Natural killer cell treated with Interleukin-12 subunit alpha and Interleukin-12 subunit beta and Interleukin-15 and Interleukin-18, amount 100 ng/mL, for 72 hours (primary cell): Measurements from ENCODE around the gene TIAM2. TPM values are rescaled to one million over a fixed set of nuclear protein-coding genes. Genes with fewer than 3 reads are reported as not detected.

Source experiments
- ATAC-seq, 2 donors: fragments of 150-1000 bp; cut with Tn5 transposase in 1 of 2; sonication (Bioruptor Pico), chemical (Tn5 transposase) in 1 of 2; 2 replicates each; pipeline ENCODE4 v1.10.0; 2021
- DNase-seq: peaks from one replicate; pipeline ENCODE4 v3.0.0; 2022; ENCODE audit warnings: low spot score
- H3K27ac Mint-ChIP-seq, 2 donors: 1 replicate in 1 of 2; 2 replicates in 1 of 2; pipeline ENCODE4 v1.8.0; 2022; ENCODE audit warnings: mixed read lengths in 2 of 2, mild to moderate bottlenecking in 1 of 2, moderate library complexity in 1 of 2
- H3K27me3 Mint-ChIP-seq, 2 donors: 1 replicate in 1 of 2; 2 replicates in 1 of 2; pipeline ENCODE4 v1.8.0; 2022; ENCODE audit warnings: mixed read lengths in 2 of 2
- H3K36me3 Mint-ChIP-seq: one replicate; pipeline ENCODE4 v1.8.0; 2022; ENCODE audit warnings: mixed read lengths
- H3K4me1 Mint-ChIP-seq, 2 donors: 1 replicate in 1 of 2; 2 replicates in 1 of 2; pipeline ENCODE4 v1.8.0; 2022; ENCODE audit warnings: low read depth in 2 of 2, mixed read lengths in 2 of 2, mild to moderate bottlenecking in 1 of 2
- H3K4me3 Mint-ChIP-seq: one replicate; pipeline ENCODE4 v1.8.0; 2022; ENCODE audit warnings: mixed read lengths
- H3K9me3 Mint-ChIP-seq: 2 replicates; pipeline ENCODE4 v1.8.0; 2022; ENCODE audit warnings: mixed read lengths
- total RNA-seq, 2 donors: library from RNA; stranded (reverse); gene quantifications; one replicate each; pipeline ENCODE4 v1.2.3, GENCODE V29; 2022

Gene TIAM2
- total RNA-seq, 2 donors from 2014 or later = 19.6 to 64.3 TPM

DNA sequence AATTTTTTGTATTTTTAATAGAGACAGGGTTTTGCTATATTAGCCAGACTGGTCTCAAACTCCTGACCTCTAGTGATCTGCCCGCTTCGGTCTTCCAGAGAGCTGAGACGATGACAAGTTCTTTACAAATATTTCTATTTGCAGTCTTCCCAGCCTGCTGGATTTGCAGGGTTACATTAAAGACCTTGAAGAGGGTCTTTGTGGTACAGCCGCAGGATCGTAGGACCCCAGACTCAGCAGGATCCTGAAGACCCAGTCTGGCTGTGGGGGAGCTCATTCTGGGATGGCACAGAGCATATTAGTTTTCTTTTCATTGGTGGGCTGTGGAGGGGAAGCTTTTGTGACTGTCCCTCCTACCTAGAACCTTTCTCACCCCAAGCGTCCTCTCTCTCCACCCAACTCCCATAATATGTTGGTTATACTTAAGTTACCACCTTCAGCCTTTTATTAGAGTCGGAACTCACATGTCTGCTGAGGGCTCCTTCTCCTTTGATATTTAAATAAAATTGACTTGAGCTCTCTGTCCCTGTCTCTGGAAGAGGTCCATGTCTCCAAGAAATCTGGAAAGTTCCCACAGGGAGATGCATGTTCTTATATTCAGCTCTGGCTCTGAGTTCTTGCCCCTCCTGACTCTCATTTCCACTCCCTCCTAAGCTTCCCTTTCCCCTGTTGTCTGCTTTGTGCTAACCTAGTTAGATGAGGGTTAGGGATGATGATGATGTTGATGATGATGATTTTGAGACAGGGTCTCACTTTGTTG, 72.0 kb downstream of the TIAM2 start:
- no peak for ATAC-seq
- Mint-ChIP-seq H3K9me3 (no peaks in the 10 kb centered on the region), H3K36me3 (peaks cover 5% of the 10 kb centered on the region)

DNA sequence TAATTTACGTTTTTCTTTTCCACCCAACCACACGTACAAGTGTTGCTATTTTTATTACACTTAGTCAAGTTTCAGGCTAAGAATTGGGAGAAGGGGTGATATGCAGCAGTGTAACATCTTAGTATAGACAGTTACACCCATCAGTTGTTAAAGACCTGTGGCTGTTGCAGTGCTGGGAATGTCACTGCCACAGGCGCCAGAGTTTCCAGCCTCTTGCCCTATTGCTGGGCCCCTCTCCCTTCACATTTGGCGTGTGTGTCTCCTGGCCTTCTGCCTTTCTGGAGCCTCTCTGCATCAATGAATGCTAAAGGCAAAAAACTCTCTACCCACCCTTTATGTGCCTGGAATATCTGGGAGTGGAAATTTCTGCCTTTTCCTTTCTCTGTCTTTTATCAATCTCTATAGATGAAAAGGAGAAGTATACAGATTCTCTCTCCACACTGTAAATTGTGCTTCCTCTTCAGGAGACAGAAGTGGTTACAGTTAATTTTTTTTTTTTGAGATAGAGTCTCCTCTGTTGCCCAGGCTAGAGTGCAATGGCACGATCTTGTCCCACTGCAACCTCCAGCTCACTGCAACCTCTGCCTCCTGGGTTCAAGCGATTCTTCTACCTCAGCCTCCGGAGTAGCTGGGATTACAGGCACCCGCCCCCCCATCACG, 73.0 kb downstream of the TIAM2 start:
- DNase-seq (no peak), ATAC-seq (no peak)
- Mint-ChIP-seq H3K9me3 (no peaks in the 10 kb centered on the region), H3K27me3 (peaks cover 0 to 17% of the 10 kb centered on the region in 2 donors), H3K4me1 (peaks cover 3 to 9% of the 10 kb centered on the region in 2 donors), H3K27ac (no peak overlapping the region), H3K4me3 (no peak overlapping the region), H3K36me3 (peaks cover 5% of the 10 kb centered on the region)

More for the DNA sequence above, 72.0 kb downstream of the TIAM2 start:
- peak overlapping the region in 1 of 2 donors; percentile 49 for H3K27ac Mint-ChIP-seq
- peaks cover 0 to 13% of the 10 kb centered on the region in 2 donors for H3K27me3 Mint-ChIP-seq
- DNase-seq = no peak
- H3K4me1 Mint-ChIP-seq = peaks cover 2 to 3% of the 10 kb centered on the region in 2 donors
- H3K4me3 Mint-ChIP-seq = no peak overlapping the region

DNA sequence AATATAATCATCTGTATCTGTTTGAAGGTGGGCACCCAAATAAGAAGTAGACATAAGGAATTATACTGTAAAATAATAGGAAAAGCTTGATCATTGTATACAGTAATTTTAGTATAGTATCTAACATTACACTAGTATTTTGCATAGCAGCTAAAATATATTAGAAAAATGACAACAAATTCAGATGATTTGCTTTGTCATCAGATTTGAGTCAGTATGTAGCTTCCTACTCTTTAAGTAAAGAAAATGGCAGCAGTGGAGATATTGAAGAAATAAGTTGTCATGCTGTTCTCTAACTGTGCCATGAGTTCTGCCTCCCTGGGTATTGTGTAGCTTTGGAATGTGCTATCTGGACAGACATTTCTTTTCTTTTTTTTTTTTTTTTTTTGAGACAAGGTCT, 74.4 kb downstream of the TIAM2 start:
- Mint-ChIP-seq H3K4me3 (no peak overlapping the region), H3K27me3 (peaks cover 0 to 17% of the 10 kb centered on the region in 2 donors), H3K9me3 (no peaks in the 10 kb centered on the region), H3K36me3 (peaks cover 5% of the 10 kb centered on the region), H3K4me1 (peaks cover 3 to 9% of the 10 kb centered on the region in 2 donors), H3K27ac (no peak overlapping the region)
- no peak for ATAC-seq
- DNase-seq = no peak

DNA sequence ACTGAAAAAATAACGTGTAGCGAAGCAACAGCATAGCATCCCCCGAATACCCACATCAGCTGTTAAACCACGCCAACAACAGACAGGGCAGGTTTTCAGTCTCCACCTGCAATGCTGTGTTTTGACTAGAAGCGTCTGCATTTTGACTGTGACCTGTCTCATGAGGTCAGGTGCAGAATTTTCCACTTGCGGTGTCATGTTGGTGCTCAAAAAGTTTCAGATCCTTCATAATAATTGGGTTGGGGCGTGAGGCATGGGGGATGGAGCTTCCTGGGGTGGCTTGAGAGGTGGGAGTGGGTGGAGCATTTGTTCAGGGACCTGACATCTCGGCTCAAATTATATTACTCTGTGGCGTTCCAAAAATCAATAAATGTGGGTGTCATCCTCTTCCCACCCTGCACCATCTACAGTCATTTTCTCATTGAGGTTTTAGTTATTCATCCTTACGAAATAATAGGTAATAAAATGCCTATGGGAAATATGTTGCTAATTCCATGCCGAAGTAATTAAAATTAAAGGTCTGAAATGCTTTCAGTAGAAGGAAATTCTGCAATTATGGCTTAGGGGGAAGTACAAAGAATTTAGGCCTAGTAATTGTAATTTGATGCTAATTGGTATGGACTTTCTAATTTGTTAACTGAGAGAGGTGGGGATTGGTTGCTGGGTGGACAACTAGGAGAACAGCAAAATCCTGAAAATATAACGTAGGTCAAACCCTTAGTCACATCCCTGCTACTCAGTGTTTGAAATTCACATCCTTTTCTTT, 81.0 kb downstream of the TIAM2 start:
- H3K9me3 Mint-ChIP-seq = no peaks in the 10 kb centered on the region
- H3K27ac Mint-ChIP-seq = no peak overlapping the region
- ATAC-seq = no peak
- no peaks in the 10 kb centered on the region for H3K36me3 Mint-ChIP-seq
- H3K4me3 Mint-ChIP-seq = no peak overlapping the region
- peaks cover 13 to 43% of the 10 kb centered on the region in 2 donors for H3K4me1 Mint-ChIP-seq
- no peak for DNase-seq
- H3K27me3 Mint-ChIP-seq = peaks cover 0 to 8% of the 10 kb centered on the region in 2 donors

DNA sequence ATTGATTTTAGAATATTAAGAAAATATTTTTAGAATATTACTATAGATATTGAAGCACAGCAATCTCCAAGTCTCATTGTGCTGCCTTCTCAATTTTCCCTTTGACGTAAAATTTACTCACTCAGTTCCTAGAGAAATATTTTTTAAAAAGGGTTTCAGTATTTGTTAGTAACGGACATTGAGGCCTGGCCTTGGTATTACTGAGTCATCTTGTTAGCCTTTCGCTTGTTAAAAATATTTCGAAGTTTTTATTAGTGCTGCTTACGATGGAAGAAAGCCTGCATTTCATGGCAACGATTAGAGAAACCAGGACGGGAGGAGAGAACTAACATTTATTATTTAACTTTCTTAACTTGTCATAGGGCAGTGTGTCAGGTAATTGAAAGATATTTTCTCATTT, 82.2 kb downstream of the TIAM2 start:
- Mint-ChIP-seq H3K4me3 (no peak overlapping the region), H3K4me1 (peaks cover 13 to 39% of the 10 kb centered on the region in 2 donors), H3K27ac (no peak overlapping the region), H3K27me3 (peaks cover 0 to 3% of the 10 kb centered on the region in 2 donors), H3K36me3 (no peaks in the 10 kb centered on the region), H3K9me3 (no peaks in the 10 kb centered on the region)
- ATAC-seq (no peak), DNase-seq (no peak)

DNA sequence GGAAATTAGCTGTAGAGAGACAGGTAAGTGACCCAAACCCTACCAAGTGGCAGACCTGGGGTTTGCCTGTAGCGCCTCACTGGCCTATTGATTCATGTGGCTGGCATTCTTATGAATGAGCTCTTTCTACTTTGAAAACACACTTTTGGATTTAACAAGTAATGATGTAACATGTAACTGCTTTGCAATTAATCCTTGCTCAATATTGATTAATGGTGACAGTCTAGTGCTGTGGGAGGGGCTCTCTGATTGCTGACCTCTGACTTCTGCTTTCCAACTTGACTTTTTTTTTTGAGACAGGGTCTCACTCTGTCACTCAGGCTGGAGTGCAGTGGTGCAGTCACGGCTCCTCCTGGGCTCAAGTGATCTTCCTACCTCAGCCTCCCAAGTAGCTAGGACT, 82.7 kb downstream of the TIAM2 start:
- Mint-ChIP-seq H3K27me3 (no peaks in the 10 kb centered on the region), H3K4me1 (peaks cover 13 to 35% of the 10 kb centered on the region in 2 donors), H3K9me3 (no peaks in the 10 kb centered on the region), H3K27ac (peak overlapping the region; percentile 9 to 79), H3K36me3 (no peaks in the 10 kb centered on the region), H3K4me3 (peak overlapping the region; percentile 11)
- DNase-seq = no peak
- ATAC-seq = no peak

DNA sequence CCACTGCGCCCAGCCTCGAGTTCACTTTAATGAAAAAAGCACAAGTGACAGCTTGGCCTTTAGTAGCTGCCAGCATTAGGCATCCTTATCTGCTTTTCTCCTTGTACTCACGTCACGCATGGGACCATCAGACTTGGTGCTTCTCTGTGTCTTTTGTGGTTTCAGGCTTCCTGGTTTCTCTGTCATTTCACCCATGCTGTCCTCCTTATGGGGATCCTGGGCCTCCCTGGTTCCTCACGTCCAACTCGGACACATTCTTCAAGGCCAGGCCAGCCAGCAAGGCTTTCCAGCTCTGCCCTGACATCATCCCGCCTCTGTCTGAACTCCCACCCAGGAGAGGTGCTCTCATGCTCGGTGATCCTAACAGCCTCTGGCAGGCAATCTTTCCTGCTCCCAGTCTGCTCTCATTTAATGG, 83.2 kb downstream of the TIAM2 start:
- Mint-ChIP-seq H3K9me3 (no peaks in the 10 kb centered on the region), H3K4me3 (peak overlapping the region; percentile 11), H3K27ac (peak overlapping the region; percentile 9 to 79), H3K4me1 (peaks cover 13 to 35% of the 10 kb centered on the region in 2 donors), H3K27me3 (no peaks in the 10 kb centered on the region), H3K36me3 (no peaks in the 10 kb centered on the region)
- DNase-seq (no peak), ATAC-seq (no peak)

DNA sequence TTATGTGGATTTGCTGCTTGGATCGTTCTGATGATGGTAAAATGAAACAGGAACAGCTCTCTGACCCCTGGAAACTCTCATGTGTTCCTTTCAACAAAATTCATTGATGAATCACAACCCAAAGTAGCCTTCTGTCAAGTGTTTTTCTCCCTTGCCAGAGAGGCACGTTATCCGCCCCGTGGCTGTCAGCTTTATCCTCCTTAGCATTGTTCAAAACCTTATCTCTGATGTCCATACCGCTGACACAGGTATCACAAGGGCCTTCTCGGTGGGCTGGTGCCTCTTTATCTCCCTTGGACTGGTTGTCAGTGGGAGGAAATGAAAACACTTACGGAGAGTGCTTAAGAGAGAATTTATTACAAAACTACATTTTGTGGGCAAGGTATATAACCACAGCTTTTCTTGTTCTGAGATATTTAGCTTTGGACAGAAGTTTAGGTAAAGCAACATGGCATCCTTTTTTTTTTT, 84.9 kb downstream of the TIAM2 start:
- H3K27ac Mint-ChIP-seq = peak overlapping the region; percentile 73 to 79
- no peaks in the 10 kb centered on the region for H3K9me3 Mint-ChIP-seq
- H3K4me1 Mint-ChIP-seq = peaks cover 13 to 35% of the 10 kb centered on the region in 2 donors
- H3K27me3 Mint-ChIP-seq = no peaks in the 10 kb centered on the region
- peak; percentile 66 to 81 for ATAC-seq
- no peak for DNase-seq
- H3K36me3 Mint-ChIP-seq = no peaks in the 10 kb centered on the region
- peak overlapping the region; percentile 82 for H3K4me3 Mint-ChIP-seq

DNA sequence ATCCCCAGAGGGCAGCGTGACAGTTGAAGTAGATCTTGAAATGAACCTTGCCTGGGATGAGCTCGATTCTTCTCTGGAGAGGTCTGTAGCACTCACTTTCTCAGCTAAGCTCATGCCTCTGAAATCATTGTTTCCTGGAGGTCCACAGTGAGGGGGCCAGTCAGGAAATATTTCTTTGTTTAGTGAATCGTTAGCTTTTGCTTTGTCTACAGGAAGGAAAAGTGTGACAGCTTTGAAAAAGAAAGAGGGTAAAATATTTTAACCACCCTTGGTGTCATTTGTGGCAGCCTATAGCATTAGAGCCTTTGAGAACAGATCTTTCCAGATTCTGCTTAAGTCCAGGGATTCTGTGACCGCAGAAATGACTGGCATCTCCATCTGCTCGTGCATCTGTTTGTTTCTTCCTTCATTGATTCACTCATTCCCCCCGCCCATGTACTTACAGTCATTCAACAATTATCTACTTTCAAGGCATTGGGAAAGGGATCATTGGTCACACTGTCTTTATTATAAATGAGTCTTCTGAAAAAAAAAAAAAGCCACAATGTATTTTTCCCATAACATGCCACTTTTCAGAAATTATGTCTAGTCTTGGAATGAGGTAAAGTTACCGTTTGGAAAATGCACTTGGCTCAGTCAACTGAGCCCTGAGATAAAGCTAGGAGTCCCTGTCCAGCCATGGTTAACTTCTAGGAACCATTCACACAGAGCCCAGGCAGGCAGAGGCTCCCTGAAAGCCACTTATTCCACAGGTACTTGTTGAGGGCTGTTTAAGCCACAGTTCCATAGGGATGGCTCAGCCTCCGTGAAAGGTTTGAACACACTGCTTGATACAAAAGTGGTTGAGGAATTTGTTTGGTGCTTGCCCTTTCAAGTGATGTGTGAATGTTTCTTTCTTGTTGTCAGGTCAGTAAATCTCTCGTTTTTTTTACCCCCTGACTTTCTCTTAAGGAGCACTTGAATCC, 86.0 kb downstream of the TIAM2 start:
- no peaks in the 10 kb centered on the region for H3K36me3 Mint-ChIP-seq
- DNase-seq (no peak), ATAC-seq (no peak)
- no peaks in the 10 kb centered on the region for H3K9me3 Mint-ChIP-seq
- H3K4me1 Mint-ChIP-seq = peaks cover 13 to 35% of the 10 kb centered on the region in 2 donors
- H3K27me3 Mint-ChIP-seq = no peaks in the 10 kb centered on the region
- peak overlapping the region; percentile 17 to 79 for H3K27ac Mint-ChIP-seq
- peak overlapping the region; percentile 82 for H3K4me3 Mint-ChIP-seq

DNA sequence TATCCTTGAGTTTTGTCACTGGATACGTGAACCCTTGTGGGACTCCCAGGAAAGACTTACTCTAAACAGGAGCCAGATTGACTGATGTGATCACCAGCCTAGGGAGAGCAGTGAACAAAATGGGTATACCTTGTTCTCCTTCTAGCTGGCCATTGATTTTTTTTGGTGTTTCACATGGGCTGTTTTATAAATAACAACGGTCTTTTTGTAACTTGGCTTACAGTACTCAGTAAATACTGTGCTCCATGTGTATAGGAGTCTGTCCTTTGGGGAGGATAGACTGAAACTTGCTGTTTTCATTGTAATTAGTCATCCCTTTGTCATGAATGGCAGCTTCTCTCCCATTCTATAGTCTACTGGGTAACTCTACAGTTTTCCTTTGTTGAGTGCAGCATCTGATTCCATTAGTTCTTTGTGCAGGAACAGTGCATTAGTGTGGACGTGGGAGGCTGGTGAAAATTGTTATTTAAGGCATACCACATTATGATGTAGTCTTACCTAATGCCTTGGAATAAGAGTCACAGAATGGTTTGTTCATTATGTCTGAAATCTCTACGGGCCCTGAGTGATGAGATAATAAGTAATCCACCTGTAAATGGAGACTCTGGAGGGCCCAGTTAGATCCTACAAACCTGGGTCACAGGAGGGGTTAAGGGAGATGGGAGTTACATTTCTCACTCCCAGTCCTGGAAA, 89.5 kb downstream of the TIAM2 start:
- Mint-ChIP-seq H3K9me3 (no peaks in the 10 kb centered on the region), H3K27me3 (peaks cover 0 to 4% of the 10 kb centered on the region in 2 donors), H3K36me3 (peaks cover 1% of the 10 kb centered on the region), H3K27ac (no peak overlapping the region), H3K4me1 (peaks cover 9 to 17% of the 10 kb centered on the region in 2 donors), H3K4me3 (no peak overlapping the region)
- DNase-seq (no peak), ATAC-seq (no peak)

DNA sequence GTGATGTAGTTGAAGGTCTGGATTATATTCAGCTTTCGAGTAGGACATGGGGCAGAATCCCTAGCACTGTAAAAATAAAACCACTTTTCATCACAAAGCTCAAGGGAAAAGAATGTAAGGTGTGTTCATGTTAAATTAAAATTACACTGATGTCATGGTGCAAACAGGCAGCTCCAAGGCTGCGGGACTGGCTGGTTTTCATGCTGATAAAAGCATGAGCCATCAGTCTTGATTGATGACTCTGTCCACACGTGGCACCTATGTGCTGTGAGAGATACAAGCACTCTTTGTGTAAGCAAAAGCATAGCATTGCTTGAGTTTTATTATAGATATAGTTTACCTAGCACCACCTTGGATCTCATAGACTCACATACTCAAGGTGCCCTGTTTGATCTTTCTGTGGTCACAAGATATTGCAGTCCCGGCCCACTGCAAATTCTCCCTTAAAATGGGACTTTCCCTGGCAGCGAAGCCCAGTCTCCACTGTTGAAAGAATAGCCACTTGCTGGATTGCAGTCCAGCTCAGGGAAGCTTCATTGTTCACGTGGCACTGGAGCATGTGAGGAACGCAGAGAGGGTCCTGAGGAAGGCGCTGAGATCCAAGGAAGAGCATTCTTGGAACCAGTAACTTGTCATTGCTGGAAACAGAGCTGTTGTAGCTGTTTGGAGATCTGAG, 90.6 kb downstream of the TIAM2 start:
- Mint-ChIP-seq H3K27ac (no peak overlapping the region), H3K4me1 (peaks cover 1 to 10% of the 10 kb centered on the region in 2 donors)
- ATAC-seq = no peak

DNA sequence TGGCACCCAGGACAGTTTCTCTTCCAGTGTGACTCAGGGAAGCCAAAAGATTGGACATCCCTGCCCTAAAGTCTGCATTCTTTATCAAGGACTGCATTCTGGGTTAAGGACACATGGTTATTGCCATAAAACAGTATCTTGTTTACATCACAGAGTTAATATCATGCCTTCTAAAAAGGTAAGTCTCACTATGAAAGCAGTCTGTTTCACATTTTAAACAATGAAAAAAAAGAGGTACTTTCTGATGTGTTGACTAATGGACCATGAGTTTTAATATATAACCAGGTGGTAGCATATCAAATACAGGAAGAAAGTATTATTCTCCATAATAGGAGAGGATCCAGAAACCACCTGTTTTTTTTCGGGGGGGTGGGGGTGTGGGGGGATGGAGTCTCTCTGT, 93.7 kb downstream of the TIAM2 start:
- H3K27ac Mint-ChIP-seq = no peak overlapping the region
- peaks cover 0 to 8% of the 10 kb centered on the region in 2 donors for H3K27me3 Mint-ChIP-seq
- H3K4me1 Mint-ChIP-seq = peaks cover 4 to 13% of the 10 kb centered on the region in 2 donors
- no peak overlapping the region for H3K4me3 Mint-ChIP-seq
- H3K36me3 Mint-ChIP-seq = peaks cover 18% of the 10 kb centered on the region
- ATAC-seq (no peak), DNase-seq (no peak)
- no peaks in the 10 kb centered on the region for H3K9me3 Mint-ChIP-seq

More for the DNA sequence above, 90.6 kb downstream of the TIAM2 start:
- Mint-ChIP-seq H3K36me3 (peaks cover 7% of the 10 kb centered on the region), H3K9me3 (no peaks in the 10 kb centered on the region), H3K4me3 (no peak overlapping the region), H3K27me3 (peaks cover 0 to 8% of the 10 kb centered on the region in 2 donors)
- no peak for DNase-seq
